Measurements from ENCODE around the gene ANAPC16.

GRCh38 chr10:72221278-72221677, 5.5 kb downstream of the ANAPC16 start:
- TF ChIP-seq POLR2A (IDR thresholded peaks at IDR 0.05) (no peak), CTCF (IDR thresholded peaks at IDR 0.05) (no peak), EP300 (IDR thresholded peaks at IDR 0.05) (no peak)
